Mesenchymal stem cell (in vitro differentiated cells and primary cell): ENCODE results near the gene BCAP29.

Source experiments
- DNase-seq: peaks from one replicate; pipeline ENCODE4 v3.0.0-alpha.2; 2013
- H2AFZ ChIP-seq: one replicate; pipeline ENCODE4 v1.6.1; 2013; ENCODE audit warnings: low read depth, mild to moderate bottlenecking, control low read depth, inconsistent platforms, low read length, moderate library complexity
- H2AK5ac ChIP-seq: 2 replicates; pipeline ENCODE4 v1.6.1; 2013; ENCODE audit warnings: low read length, moderate library complexity, mild to moderate bottlenecking, inconsistent platforms; ENCODE audit not compliant: severe bottlenecking
- H2BK120ac ChIP-seq: one replicate; pipeline ENCODE4 v1.6.1; 2013; ENCODE audit warnings: low read depth, mild to moderate bottlenecking, inconsistent platforms, low read length, moderate library complexity
- H2BK12ac ChIP-seq, 2 experiments: one replicate each; pipeline ENCODE4 v1.6.1; 2013; ENCODE audit warnings: inconsistent platforms in 2 of 2, low read length in 2 of 2, mild to moderate bottlenecking in 2 of 2, moderate library complexity in 2 of 2, control low read depth in 1 of 2
- H2BK15ac ChIP-seq: one replicate; pipeline ENCODE4 v1.6.1; 2013; ENCODE audit warnings: mild to moderate bottlenecking, low read depth, inconsistent platforms; ENCODE audit not compliant: poor library complexity, severe bottlenecking
- H2BK5ac ChIP-seq: 2 replicates; pipeline ENCODE4 v1.6.1; 2013; ENCODE audit warnings: low read depth, mild to moderate bottlenecking, low read length, control low read depth, inconsistent platforms; ENCODE audit not compliant: poor library complexity, severe bottlenecking
- H3K14ac ChIP-seq, 2 experiments: one replicate each; pipeline ENCODE4 v1.6.1; 2013; ENCODE audit warnings: inconsistent platforms in 2 of 2, low read length in 2 of 2, control low read depth in 1 of 2, mild to moderate bottlenecking in 1 of 2, moderate library complexity in 1 of 2
- H3K18ac ChIP-seq, 2 experiments: one replicate each; pipeline ENCODE4 v1.6.1; 2013; ENCODE audit warnings: inconsistent platforms in 2 of 2, low read length in 2 of 2, control low read depth in 1 of 2, low read depth in 1 of 2, mild to moderate bottlenecking in 1 of 2
- H3K23ac ChIP-seq, 2 experiments: one replicate each; pipeline ENCODE4 v1.6.1; 2013; ENCODE audit warnings: inconsistent platforms in 2 of 2, low read length in 2 of 2, mild to moderate bottlenecking in 2 of 2, moderate library complexity in 2 of 2, control low read depth in 1 of 2
- H3K27ac ChIP-seq: 2 replicates; pipeline ENCODE4 v1.5.1; 2013; ENCODE audit warnings: mild to moderate bottlenecking, moderate library complexity, low read length, control low read depth, inconsistent platforms; ENCODE audit not compliant: poor library complexity, severe bottlenecking
- H3K27me3 ChIP-seq, 2 experiments: 2 replicates each; pipeline versions ENCODE4 v1.6.1 to v1.7.0; 2013; ENCODE audit warnings: low read length in 2 of 2, mild to moderate bottlenecking in 2 of 2, moderate library complexity in 2 of 2, control low read depth in 1 of 2, inconsistent platforms in 1 of 2; ENCODE audit not compliant: control insufficient read depth in 1 of 2, insufficient read depth in 1 of 2
- H3K36me3 ChIP-seq, 2 experiments: 2 replicates each; pipeline versions ENCODE4 v1.6.1 to v1.7.0; 2013; ENCODE audit warnings: low read length in 2 of 2, control low read depth in 1 of 2, inconsistent platforms in 1 of 2, low read depth in 1 of 2, mild to moderate bottlenecking in 1 of 2; ENCODE audit not compliant: insufficient read depth in 2 of 2, control insufficient read depth in 1 of 2
- H3K4ac ChIP-seq, 2 experiments: one replicate each; pipeline ENCODE4 v1.6.1; 2013; ENCODE audit warnings: inconsistent platforms in 2 of 2, low read length in 2 of 2, mild to moderate bottlenecking in 2 of 2, moderate library complexity in 2 of 2, control low read depth in 1 of 2, low read depth in 1 of 2
- H3K4me1 ChIP-seq: 2 replicates; pipeline ENCODE4 v1.6.1; 2013; ENCODE audit warnings: low read depth, low read length, control low read depth; ENCODE audit not compliant: control insufficient read depth, insufficient read depth
- H3K4me2 ChIP-seq: 2 replicates; pipeline ENCODE4 v1.6.1; 2013; ENCODE audit warnings: low read length, mild to moderate bottlenecking, inconsistent platforms; ENCODE audit not compliant: poor library complexity, severe bottlenecking
- H3K4me3 ChIP-seq, 2 experiments: 2 replicates each; pipeline versions ENCODE4 v1.5.1 to v1.7.0; 2013; ENCODE audit warnings: low read length in 2 of 2, mild to moderate bottlenecking in 2 of 2, control low read depth in 1 of 2, low read depth in 1 of 2; ENCODE audit not compliant: insufficient read depth in 1 of 2
- H3K79me1 ChIP-seq: replicated peaks from 2 replicates; pipeline ENCODE4 v1.6.1; 2013; ENCODE audit warnings: mild to moderate bottlenecking, control low read depth, low read length, inconsistent platforms; ENCODE audit not compliant: poor library complexity, severe bottlenecking
- H3K9ac ChIP-seq: 2 replicates; pipeline ENCODE4 v1.7.0; 2013; ENCODE audit warnings: mild to moderate bottlenecking, low read length, moderate library complexity
- H3K9me3 ChIP-seq: 2 replicates; pipeline ENCODE4 v1.7.0; 2013; ENCODE audit warnings: mild to moderate bottlenecking, low read length; ENCODE audit not compliant: control insufficient read depth
- H4K8ac ChIP-seq: one replicate; pipeline ENCODE4 v1.6.1; 2013; ENCODE audit warnings: inconsistent platforms, mild to moderate bottlenecking, low read length, moderate library complexity
- H4K91ac ChIP-seq: one replicate; pipeline ENCODE4 v1.6.1; 2013; ENCODE audit warnings: mild to moderate bottlenecking, low read length, inconsistent platforms
- WGBS: methylation state at CpG from one replicate; pipeline ENCODE4 v1.1.7; 2013; ENCODE audit warnings: mixed read lengths; 5-methylcytosine and 5-hydroxymethylcytosine counted together

Gene BCAP29

DNA sequence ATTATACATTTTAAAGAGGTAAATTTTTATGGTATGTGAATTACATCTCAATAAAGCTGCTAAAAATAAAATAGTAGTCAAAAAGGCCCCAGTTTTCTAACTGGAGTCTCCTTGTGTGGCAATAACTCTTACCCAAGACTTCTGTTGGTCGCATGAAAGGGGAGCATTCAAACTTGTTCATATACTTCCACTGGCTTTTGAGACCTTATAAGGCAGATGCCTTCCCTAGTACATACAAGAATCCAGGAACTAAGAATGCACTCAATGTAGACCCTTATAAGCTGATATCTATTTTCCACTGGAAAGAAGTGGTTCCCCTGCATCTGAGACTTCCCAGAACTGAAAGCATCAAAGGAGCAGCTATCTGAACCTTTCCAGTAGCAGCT, 13.0 kb downstream of the BCAP29 start:
- Histone ChIP-seq H3K14ac (no peak overlapping the region), H2BK15ac (no peak overlapping the region), H3K79me1 (peaks cover 8% of the 10 kb centered on the region), H3K9ac (no peak overlapping the region), H2BK5ac (no peak overlapping the region), H3K4me3 (no peak overlapping the region), H3K23ac (no peak overlapping the region), H4K8ac (no peak overlapping the region), H4K91ac (no peak overlapping the region), H2BK12ac (no peak overlapping the region), H3K9me3 (no peaks in the 10 kb centered on the region), H3K36me3 (peaks cover 8 to 41% of the 10 kb centered on the region in 2 experiments), H2BK120ac (no peak overlapping the region), H3K4me1 (no peaks in the 10 kb centered on the region), H3K4ac (no peak overlapping the region), H3K27ac (no peak overlapping the region), H3K27me3 (no peaks in the 10 kb centered on the region), H3K18ac (no peak overlapping the region), H2AK5ac (no peak overlapping the region), H2AFZ (no peak overlapping the region), H3K4me2 (no peak overlapping the region)
- WGBS: 91% methylated on average over 1 of the region's 1 CpG
- no peak for DNase-seq

DNA sequence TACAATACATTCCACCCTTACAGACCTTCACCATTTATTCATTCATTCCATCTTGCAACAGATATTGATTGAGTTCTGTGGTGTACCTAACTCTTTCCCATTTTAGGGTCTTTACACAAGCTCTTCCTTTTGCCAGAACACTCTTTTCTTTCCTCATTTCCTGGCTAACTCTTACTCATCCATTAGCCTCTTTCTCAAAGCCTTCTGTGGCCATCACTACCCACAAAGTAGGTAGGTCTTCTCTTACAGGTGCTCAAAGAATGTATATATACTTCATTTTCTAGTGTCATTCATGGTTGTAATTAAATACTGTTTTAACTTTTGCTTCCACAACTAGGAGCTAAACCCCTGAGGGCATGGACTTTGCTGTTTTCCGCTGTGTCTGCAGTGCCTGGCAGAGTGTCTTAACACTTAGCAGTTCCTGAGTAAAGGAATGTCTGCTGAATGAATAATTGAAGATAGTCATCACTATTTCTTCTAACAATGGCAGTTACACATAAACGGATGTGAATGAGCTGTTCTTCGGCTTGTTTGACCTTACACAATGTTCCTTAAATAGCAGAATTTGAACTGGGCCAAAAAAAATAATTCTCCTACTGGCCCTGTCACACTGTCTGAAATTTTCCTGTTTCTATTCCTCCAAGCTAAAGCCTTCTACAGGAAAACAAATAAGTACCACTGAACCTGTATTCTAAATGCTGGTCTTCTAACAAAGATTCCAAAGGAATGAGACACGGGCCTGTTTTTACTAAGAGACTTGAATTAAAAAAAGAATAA, 15.1 kb downstream of the BCAP29 start:
- no peaks in the 10 kb centered on the region for H3K27me3 ChIP-seq

GRCh38 chr7:107596881-107597581, 17.0 kb downstream of the BCAP29 start:
- Histone ChIP-seq H2BK15ac (no peak overlapping the region), H3K9ac (no peak overlapping the region), H3K4me2 (no peak overlapping the region), H3K4me1 (no peaks in the 10 kb centered on the region), H2BK12ac (no peak overlapping the region), H2AFZ (no peak overlapping the region), H2AK5ac (no peak overlapping the region), H3K4ac (no peak overlapping the region), H3K4me3 (no peak overlapping the region), H3K23ac (no peak overlapping the region), H3K9me3 (no peaks in the 10 kb centered on the region), H4K91ac (no peak overlapping the region), H3K79me1 (peaks cover 3% of the 10 kb centered on the region), H2BK120ac (no peak overlapping the region), H3K14ac (no peak overlapping the region), H3K27ac (no peak overlapping the region), H3K18ac (no peak overlapping the region), H2BK5ac (no peak overlapping the region), H3K27me3 (no peaks in the 10 kb centered on the region), H3K36me3 (peaks cover 7 to 60% of the 10 kb centered on the region in 2 experiments), H4K8ac (no peak overlapping the region)
- DNase-seq: peak; percentile 13
- 98% methylated on average over 5 of the region's 5 CpGs for WGBS

More for the DNA sequence above, 15.1 kb downstream of the BCAP29 start:
- H3K4ac ChIP-seq: no peak overlapping the region
- H2BK15ac ChIP-seq: no peak overlapping the region
- H4K8ac ChIP-seq: no peak overlapping the region
- no peak overlapping the region for H2BK12ac ChIP-seq
- no peak overlapping the region for H3K4me2 ChIP-seq
- H3K4me3 ChIP-seq: peak overlapping the region in 1 of 2 experiments; percentile 30
- no peak overlapping the region for H3K18ac ChIP-seq
- peaks cover 5% of the 10 kb centered on the region for H3K79me1 ChIP-seq
- H3K4me1 ChIP-seq: no peaks in the 10 kb centered on the region
- H3K9ac ChIP-seq: peak overlapping the region; percentile 83
- H3K23ac ChIP-seq: no peak overlapping the region
- no peak overlapping the region for H4K91ac ChIP-seq
- no peak overlapping the region for H2AFZ ChIP-seq
- H2BK120ac ChIP-seq: no peak overlapping the region
- no peaks in the 10 kb centered on the region for H3K9me3 ChIP-seq
- H3K27ac ChIP-seq: peak overlapping the region; percentile 64
- peaks cover 7 to 42% of the 10 kb centered on the region in 2 experiments for H3K36me3 ChIP-seq
- WGBS: 41% methylated on average over 3 of the region's 4 CpGs
- no peak overlapping the region for H2AK5ac ChIP-seq
- peak; percentile 72 for DNase-seq
- no peak overlapping the region for H3K14ac ChIP-seq
- no peak overlapping the region for H2BK5ac ChIP-seq

DNA sequence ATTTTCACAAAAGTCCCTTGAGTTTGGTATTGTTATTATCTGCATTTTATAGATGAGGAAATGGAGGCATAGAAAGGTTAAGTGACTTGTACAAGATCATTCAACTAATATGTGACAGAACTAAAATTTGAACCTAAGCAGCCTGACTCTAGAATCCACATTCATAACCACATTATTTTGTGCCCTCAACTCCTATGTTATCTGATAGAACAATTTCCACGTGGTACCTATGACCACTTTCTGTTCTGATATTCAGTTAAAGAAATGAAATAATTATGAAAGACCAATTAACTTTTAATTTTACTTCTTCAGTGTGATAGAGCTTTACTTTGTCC, 17.5 kb downstream of the BCAP29 start:
- no peak overlapping the region for H2AK5ac ChIP-seq
- WGBS: 100% methylated on average over 1 of the region's 1 CpG

More for the DNA sequence above, 17.5 kb downstream of the BCAP29 start:
- H2BK12ac ChIP-seq: no peak overlapping the region
- no peak overlapping the region for H2AFZ ChIP-seq
- H4K91ac ChIP-seq: no peak overlapping the region
- no peak for DNase-seq
- no peak overlapping the region for H3K4ac ChIP-seq
- no peaks in the 10 kb centered on the region for H3K9me3 ChIP-seq
- H3K23ac ChIP-seq: no peak overlapping the region
- H3K36me3 ChIP-seq: peaks cover 7 to 66% of the 10 kb centered on the region in 2 experiments
- peaks cover 3% of the 10 kb centered on the region for H3K79me1 ChIP-seq
- H2BK15ac ChIP-seq: no peak overlapping the region
- no peaks in the 10 kb centered on the region for H3K4me1 ChIP-seq
- no peak overlapping the region for H3K4me3 ChIP-seq
- H2BK5ac ChIP-seq: no peak overlapping the region
- H3K27ac ChIP-seq: no peak overlapping the region
- no peak overlapping the region for H4K8ac ChIP-seq
- H3K9ac ChIP-seq: no peak overlapping the region
- no peak overlapping the region for H3K18ac ChIP-seq
- H3K27me3 ChIP-seq: no peaks in the 10 kb centered on the region
- no peak overlapping the region for H3K4me2 ChIP-seq
- no peak overlapping the region for H3K14ac ChIP-seq
- no peak overlapping the region for H2BK120ac ChIP-seq
